ENCODE results near the gene PRAMEF1.
"Not testable (repeated sequence)": the region's sequence is repeated elsewhere in the genome, so short reads cannot be mapped to it uniquely, and the experiment has no call there.

The PRAMEF1 gene, protein sequence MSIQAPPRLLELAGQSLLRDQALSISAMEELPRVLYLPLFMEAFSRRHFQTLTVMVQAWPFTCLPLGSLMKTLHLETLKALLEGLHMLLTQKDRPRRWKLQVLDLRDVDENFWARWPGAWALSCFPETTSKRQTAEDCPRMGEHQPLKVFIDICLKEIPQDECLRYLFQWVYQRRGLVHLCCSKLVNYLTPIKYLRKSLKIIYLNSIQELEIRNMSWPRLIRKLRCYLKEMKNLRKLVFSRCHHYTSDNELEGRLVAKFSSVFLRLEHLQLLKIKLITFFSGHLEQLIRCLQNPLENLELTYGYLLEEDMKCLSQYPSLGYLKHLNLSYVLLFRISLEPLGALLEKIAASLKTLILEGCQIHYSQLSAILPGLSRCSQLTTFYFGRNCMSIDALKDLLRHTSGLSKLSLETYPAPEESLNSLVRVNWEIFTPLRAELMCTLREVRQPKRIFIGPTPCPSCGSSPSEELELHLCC

GRCh38 chr1:12791097-12791496 is at the start of gene PRAMEF1:
PRAMEF1 (plus strand) TSS chr1:12791397; CDS start chr1:12793228, 1,831 bp downstream.
- DNase-seq (ENCODE audit: low read depth in 2 of 2) = not testable (repeated sequence)

GRCh38 chr1:12741946-12742345 is 49.3 kb upstream of the PRAMEF1 start:
- DNase-seq (ENCODE audit: low read depth in 2 of 2) = no peak

GRCh38 chr1:12745126-12745991 is 45.8 kb upstream of the PRAMEF1 start:
- no peak for DNase-seq (ENCODE audit: low read depth in 2 of 2)

GRCh38 chr1:12745992-12746323 is 45.2 kb upstream of the PRAMEF1 start, which contains the start of gene CFAP107:
CFAP107 (plus strand) TSS chr1:12746200; CDS start chr1:12746431, 231 bp downstream.
- no peak for DNase-seq (ENCODE audit: low read depth in 2 of 2)

- DNase-seq (ENCODE audit: low read depth in 2 of 2) = no peak
These were observed 42.3 kb upstream of the PRAMEF1 start for GRCh38 chr1:12748778-12749355.

DNA sequence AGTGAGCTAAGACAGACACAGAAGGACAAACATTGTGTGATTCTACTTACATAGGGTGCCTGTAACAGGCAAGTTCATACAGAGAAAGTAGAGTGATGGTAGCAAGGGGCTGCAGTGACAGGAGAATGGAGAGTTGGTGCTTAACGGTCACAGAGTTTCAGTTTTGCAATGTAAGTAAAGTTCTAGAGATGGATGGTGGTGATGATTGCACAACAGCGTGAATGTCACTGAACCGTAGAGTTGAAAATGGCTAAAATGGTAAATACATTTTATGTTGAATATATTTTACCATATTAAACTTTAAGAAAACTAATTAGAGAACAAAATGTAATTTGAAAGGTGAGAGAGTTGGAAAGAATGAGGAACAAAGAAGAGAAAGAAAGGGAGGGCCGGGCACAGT is 36.5 kb upstream of the PRAMEF1 start:
- DNase-seq (ENCODE audit: low read depth in 2 of 2) = no peak

DNA sequence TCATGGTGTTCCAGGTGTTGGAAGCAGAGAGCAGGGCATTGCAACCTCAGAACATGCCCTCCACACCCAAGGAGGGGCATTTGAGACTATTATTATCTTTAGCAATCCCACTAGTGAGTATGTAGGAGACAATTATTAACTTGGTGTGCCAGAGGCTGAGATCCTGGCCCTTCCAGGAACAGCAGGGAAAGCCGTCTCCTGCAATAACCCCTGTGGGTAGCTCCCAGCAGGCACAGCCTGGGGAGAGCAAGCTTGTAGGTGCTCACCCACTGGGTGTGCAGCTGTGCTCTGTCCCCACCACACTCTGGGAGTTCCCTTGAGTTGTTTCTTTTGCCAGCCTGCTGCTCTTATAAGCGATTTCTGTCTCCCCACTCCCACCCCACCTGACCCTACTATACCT is 34.9 kb upstream of the PRAMEF1 start:
- DNase-seq (ENCODE audit: low read depth in 2 of 2) = no peak

GRCh38 chr1:12756768-12757413 is 34.3 kb upstream of the PRAMEF1 start:
- DNase-seq (ENCODE audit: low read depth in 2 of 2) = no peak

DNA sequence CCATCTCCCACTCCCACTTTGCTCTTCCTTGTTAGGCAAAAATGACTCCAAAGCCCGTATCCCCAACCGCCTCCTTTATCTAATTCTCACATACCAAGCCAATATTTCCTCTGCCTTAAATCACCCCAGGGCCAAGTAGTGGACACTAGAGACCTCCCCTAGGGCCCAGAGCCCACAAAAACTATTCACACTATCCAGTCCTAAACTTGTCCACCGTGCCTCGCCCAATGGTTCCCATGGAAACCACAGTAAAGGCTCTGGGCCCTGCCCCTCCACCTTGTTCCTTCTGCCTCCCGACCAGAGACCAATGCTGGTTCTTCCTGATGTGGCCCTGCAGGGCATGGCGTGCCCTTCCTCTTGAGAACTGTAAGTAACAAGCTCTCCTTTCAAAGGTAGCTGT is 33.4 kb upstream of the PRAMEF1 start:
- DNase-seq (ENCODE audit: low read depth in 2 of 2) = no peak

- no peak for DNase-seq (ENCODE audit: low read depth in 2 of 2)
These were observed 30.9 kb upstream of the PRAMEF1 start for GRCh38 chr1:12760256-12760795.

- no peak for DNase-seq (ENCODE audit: low read depth in 2 of 2)
These were observed 29.4 kb upstream of the PRAMEF1 start for GRCh38 chr1:12761781-12762180.

DNA sequence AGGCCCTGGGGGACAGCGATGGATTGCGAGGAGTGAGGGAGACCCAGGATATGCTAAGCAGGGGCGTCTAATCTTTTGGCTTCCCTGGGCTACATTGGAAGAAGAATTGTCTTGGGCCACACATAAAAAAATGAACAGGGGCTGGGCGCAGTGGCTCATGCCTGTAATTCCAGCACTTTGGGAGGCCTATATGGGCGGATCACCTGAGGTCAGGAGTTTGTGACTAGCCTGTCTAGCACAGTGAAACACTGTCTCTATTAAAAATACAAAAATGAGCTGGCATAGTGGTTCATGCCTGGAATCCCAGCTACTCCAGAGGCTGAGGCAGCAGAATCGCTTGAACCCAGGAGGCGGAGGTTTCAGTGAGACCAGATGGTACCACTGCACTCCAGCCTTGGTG is 28.4 kb upstream of the PRAMEF1 start:
- DNase-seq (ENCODE audit: low read depth in 2 of 2) = no peak

DNA sequence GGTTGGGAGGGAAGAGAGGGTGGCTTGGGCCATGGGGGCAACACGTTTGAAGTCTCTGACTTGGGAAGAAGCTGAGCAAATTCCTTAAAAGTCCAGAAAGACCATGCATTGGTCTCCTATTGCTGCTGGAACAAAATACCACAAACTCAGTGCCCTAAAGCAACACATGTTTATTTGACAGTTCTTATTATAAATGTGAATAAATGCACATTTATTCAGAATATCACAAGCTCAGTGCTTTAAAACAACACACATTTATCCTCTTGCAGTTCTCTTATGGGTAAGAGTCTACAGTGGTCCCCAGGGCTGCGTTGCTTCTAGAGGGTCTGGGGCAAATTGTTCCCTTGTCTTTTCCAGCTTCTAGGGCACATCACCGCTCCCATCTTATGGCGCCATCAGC is 27.7 kb upstream of the PRAMEF1 start:
- DNase-seq (ENCODE audit: low read depth in 2 of 2) = no peak

DNA sequence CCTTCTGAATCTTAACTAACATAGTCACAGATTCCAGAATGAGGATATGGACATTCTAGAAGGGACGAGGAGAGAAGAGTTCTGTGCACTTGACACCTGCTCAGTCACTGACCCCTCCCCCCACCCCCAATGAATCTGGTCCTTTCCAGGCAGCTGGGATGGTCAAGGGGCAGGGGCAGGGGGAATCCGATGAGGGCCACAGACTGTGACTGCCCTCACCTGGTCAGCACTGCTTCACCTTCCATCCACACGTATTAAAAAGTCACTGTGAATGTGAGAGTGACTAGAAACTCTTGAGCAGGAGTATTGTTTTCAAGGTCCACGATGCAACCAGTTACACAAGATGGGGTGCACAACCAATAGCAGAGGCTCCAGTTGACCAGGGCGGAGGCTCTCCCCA is 27.2 kb upstream of the PRAMEF1 start:
- no peak for DNase-seq (ENCODE audit: low read depth in 2 of 2)

GRCh38 chr1:12769031-12769430 is 22.2 kb upstream of the PRAMEF1 start:
- no peak for DNase-seq (ENCODE audit: low read depth in 2 of 2)

DNA sequence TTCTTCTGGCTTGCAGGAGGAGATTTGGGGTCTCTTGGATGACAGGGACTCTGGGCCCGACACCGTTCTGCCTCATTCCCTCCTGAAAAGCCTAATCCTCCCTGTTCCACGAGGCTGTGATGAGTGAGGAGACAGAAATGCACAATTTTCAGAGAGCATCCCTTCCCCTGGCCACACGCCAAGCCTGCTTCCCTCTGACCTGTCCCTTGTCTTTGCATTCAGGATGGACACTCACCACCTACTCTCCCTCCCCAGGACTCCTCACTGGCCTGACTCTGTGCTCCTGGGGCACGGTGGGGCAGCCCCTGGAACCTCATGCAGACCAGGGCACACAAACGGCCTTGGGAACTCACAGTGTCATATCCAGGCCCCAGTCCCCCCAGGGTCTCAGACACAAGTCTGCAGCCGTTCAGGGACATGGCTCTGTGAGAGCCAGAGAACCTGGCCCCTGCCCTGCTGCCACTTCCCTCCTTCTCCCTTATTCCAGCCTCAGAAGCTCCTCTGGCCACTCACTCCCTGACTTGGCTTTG is 21.2 kb upstream of the PRAMEF1 start:
- no peak for DNase-seq (ENCODE audit: low read depth in 2 of 2)

- DNase-seq (ENCODE audit: low read depth in 2 of 2) = no peak
These were observed 20.6 kb upstream of the PRAMEF1 start for GRCh38 chr1:12770620-12771019.

GRCh38 chr1:12771186-12771585 is 20.0 kb upstream of the PRAMEF1 start:
- no peak for DNase-seq (ENCODE audit: low read depth in 2 of 2)

DNA sequence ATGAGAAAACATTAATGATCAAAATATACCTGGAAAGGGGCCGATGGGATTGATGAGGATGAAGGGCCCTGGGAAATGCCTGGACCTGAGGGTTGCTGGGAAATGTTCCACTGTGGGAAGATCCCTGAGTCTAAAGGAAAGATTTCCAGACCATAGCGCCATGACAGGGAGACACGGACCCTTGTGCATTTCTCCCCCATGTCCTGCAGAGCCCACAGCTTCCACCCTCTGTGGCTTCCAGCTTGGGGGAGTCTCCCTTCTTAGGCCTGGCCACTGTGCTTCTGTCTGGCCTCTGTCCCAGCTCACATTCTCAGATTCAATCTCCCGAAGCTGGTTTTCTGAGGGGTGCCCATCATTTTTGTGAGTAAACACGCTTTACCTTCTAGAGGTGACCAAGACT is 18.7 kb upstream of the PRAMEF1 start:
- no peak for DNase-seq (ENCODE audit: low read depth in 2 of 2)

DNA sequence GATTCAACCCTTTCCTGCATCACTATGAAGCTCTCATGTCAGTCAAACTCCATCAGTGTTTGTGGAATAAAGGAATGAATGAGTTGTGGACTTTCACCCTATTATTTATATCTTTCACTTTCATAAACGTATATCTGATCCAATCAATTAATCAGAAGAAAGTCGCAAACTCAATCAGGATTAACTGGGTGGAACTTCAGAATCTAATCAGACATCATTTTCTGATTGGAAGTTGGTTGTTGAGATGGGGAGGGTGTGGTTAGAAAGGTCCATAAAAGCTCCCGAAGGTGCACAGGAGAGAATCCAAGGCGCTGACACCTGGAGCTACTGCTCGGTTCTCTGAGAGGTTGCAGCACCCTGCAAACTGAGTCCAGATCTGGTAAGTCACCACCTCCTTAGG is 17.8 kb upstream of the PRAMEF1 start, which contains the start of gene PRAMEF12:
Gene PRAMEF12, plus strand, starts transcription at position 301 of the 400 bp plus-strand sequence. CDS start 1,130 bp downstream, outside the sequence.
- DNase-seq (ENCODE audit: low read depth in 2 of 2) = no peak

DNA sequence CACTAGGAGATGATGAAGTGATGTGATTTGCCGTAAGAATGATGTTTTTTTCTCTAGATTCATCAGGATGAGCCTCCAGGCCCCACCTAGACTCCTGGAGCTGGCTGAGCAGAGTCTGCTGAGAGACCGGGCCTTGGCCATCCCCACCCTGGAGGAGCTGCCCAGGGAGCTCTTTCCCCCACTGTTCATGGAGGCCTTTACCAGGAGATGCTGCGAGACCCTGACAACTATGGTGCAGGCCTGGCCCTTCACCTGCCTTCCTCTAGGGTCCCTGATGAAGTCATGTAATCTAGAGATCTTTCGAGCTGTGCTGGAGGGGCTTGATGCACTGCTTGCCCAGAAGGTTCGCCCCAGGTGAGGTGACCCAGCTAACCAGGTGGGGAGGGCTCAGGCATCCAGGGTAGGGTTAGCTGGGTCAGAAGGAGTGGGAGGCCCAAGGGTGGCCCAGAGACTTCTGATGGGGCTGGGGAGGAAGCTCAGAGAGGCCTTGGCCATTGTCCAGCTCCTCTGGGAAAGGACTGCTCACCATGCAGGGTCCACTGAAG is 16.3 kb upstream of the PRAMEF1 start:
- DNase-seq (ENCODE audit: low read depth in 2 of 2) = no peak
